ENCODE data around the gene NOS3. TPM values are rescaled to one million over a fixed set of nuclear protein-coding genes. Genes with fewer than 3 reads are reported as not detected.

The NOS3 gene
- total and polyA plus RNA-seq, 9 of the 15 experiments (the other 6 are each of a cell fraction or from before 2014, with no cell fraction given): 1.1 to 121 (median 23.6) TPM

- TF ChIP-seq RREB1 (CRISPR knock-in tag; IDR thresholded peaks at IDR 0.05): no peak
- TF ChIP-seq THAP12 (CRISPR knock-in tag; IDR thresholded peaks at IDR 0.05): peak; percentile 63
- no peak for TF ChIP-seq ZNF699 (CRISPR knock-in tag; IDR thresholded peaks at IDR 0.05; ENCODE audit: insufficient replicate concordance)
- peak; percentile 28 for TF ChIP-seq E2F8 (IDR thresholded peaks at IDR 0.05; ENCODE audit: low read depth, partially characterized antibody)
- no peak for TF ChIP-seq NR1H2 (CRISPR knock-in tag; IDR thresholded peaks at IDR 0.05)
- no peak for TF ChIP-seq DIDO1 (tag; IDR thresholded peaks at IDR 0.05; ENCODE audit: low read depth)
- no peak for TF ChIP-seq ZNF212 (CRISPR knock-in tag; IDR thresholded peaks at IDR 0.05)
- no peak for TF ChIP-seq ZNF324 (CRISPR knock-in tag; IDR thresholded peaks at IDR 0.05)
- no peak for TF ChIP-seq ZNF780A (CRISPR knock-in tag; IDR thresholded peaks at IDR 0.05)
- no peak for TF ChIP-seq NKRF (IDR thresholded peaks at IDR 0.05; ENCODE audit: borderline replicate concordance)
- TF ChIP-seq MBD1 (CRISPR knock-in tag; IDR thresholded peaks at IDR 0.05): no peak
Measured at GRCh38 chr7:151038951-151039849, 48.4 kb downstream of the NOS3 start (continued).

Data from K562 (cell line).